ENCODE measurements around the gene ITPR3. TPM values are rescaled to one million over a fixed set of nuclear protein-coding genes. Genes with fewer than 3 reads are reported as not detected.

The ITPR3 gene
- total RNA-seq, 2 donors from 2014 or later, result 17.5 to 25.9 TPM

DNA sequence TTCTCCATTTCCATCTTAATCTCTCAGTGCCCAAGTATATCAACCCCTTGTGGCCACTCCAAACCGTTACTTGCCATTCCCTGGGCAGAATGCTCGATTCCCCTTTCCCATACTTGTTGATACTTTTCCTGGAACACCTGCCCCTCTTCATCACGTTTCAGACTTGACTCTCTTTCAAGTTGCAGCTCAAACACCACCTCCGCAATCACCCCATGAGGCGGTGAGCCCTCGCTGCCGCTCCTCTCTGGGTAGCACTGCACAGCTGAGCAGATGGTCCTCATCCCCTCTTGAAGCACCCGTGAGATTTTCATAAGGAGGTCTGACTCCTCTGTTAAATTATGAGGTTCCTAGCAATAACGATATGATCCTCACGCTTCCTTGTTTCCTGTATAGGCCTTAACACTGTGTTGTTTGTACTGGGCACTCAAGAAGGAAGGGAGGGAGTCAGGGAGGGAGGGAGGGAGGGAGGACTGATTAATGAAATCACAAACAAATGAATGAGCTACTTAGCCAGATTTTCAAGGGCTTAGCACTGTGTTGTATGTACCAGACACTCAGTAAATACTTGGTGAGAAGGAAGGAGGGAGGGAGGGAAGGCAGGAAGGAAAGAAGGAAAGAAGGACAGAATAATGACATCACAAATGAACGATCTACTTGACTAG, 98.3 kb downstream of the ITPR3 start:
- H3K27me3 ChIP-seq, result no peaks in the 10 kb centered on the region
- 71 to 80% methylated on average over 11 of the region's 11 CpGs for WGBS, 2 donors
- peaks cover 41% of the 10 kb centered on the region for H3K4me1 ChIP-seq
- no peak for DNase-seq
- no peak for TF ChIP-seq POLR2A (IDR thresholded peaks at IDR 0.05)
- no peak for TF ChIP-seq CTCF (IDR thresholded peaks at IDR 0.05)
- no peak for ATAC-seq
- H3K36me3 ChIP-seq (replicated peaks in 1 of 2; ENCODE audit: insufficient read depth in 1 of 2, low read depth in 2 of 2), result no peaks in the 10 kb centered on the region
- intact Hi-C loops (cut with DNase I), result no loop called here
- H3K9me3 ChIP-seq, result no peaks in the 10 kb centered on the region
- no peak overlapping the region for H3K4me3 ChIP-seq
- H3K27ac ChIP-seq, result peak overlapping the region in 1 of 4 donors; percentile 57

GRCh38 chr6:33720998-33721397, 99.9 kb downstream of the ITPR3 start:
- ATAC-seq (no peak), DNase-seq (peak in 2 of 4 donors; percentile 43 to 52)
- no peak overlapping the region for H3K4me3 ChIP-seq
- no peaks in the 10 kb centered on the region for H3K9me3 ChIP-seq
- no peak for TF ChIP-seq POLR2A (IDR thresholded peaks at IDR 0.05)
- no peak for TF ChIP-seq CTCF (IDR thresholded peaks at IDR 0.05)
- peak overlapping the region in 1 of 4 donors; percentile 57 for H3K27ac ChIP-seq
- intact Hi-C loops (cut with DNase I), result no loop called here
- H3K27me3 ChIP-seq, result no peaks in the 10 kb centered on the region
- no peaks in the 10 kb centered on the region for H3K36me3 ChIP-seq (replicated peaks in 1 of 2; ENCODE audit: insufficient read depth in 1 of 2, low read depth in 2 of 2)
- H3K4me1 ChIP-seq, result peaks cover 39% of the 10 kb centered on the region
- WGBS, 2 donors, result 37 to 40% methylated on average over 1 of the region's 1 CpG

DNA sequence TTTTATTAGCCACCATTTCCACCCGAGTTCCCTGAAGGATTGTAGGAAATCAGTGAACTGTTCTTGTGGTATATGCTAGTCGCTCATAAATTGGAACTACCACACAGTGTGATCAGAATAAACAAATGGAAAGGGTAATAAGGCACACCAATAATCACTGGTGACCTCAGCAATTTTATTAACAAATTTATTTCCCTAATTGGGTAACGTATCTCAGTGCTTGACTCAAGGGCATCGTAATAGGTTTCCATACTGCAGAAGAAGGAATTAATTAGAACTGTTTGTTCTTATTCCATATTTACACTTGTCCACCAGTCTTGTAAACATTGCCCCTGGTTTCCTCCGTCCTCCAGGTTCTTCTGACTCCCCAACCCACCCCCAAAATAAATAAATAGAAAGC, 100.4 kb downstream of the ITPR3 start:
- H3K36me3 ChIP-seq (replicated peaks in 1 of 2; ENCODE audit: insufficient read depth in 1 of 2, low read depth in 2 of 2), result no peaks in the 10 kb centered on the region
- peak overlapping the region in 1 of 4 donors; percentile 57 for H3K27ac ChIP-seq
- H3K27me3 ChIP-seq, result no peaks in the 10 kb centered on the region
- H3K9me3 ChIP-seq, result no peaks in the 10 kb centered on the region
- H3K4me3 ChIP-seq, result no peak overlapping the region
- DNase-seq (no peak), ATAC-seq (no peak)
- 58 to 69% methylated on average over 5 of the region's 5 CpGs for WGBS, 2 donors
- intact Hi-C loops (cut with DNase I), result no loop called here
- TF ChIP-seq CTCF (IDR thresholded peaks at IDR 0.05), result no peak
- no peak for TF ChIP-seq POLR2A (IDR thresholded peaks at IDR 0.05)
- H3K4me1 ChIP-seq, result peaks cover 35% of the 10 kb centered on the region

GRCh38 chr6:33722103-33722623, 101.0 kb downstream of the ITPR3 start:
- Histone ChIP-seq H3K4me1 (peaks cover 35% of the 10 kb centered on the region), H3K9me3 (no peaks in the 10 kb centered on the region), H3K4me3 (no peak overlapping the region), H3K27me3 (no peaks in the 10 kb centered on the region), H3K27ac (no peak overlapping the region), H3K36me3 (replicated peaks in 1 of 2; ENCODE audit: insufficient read depth in 1 of 2, low read depth in 2 of 2) (no peaks in the 10 kb centered on the region)
- ATAC-seq (no peak), DNase-seq (no peak)
- 94 to 96% methylated on average over 5 of the region's 5 CpGs for WGBS, 2 donors
- no peak for TF ChIP-seq CTCF (IDR thresholded peaks at IDR 0.05)
- intact Hi-C loops (cut with DNase I), result no loop called here
